ENCODE measurements around the gene MSANTD3.

The MSANTD3 gene

DNA sequence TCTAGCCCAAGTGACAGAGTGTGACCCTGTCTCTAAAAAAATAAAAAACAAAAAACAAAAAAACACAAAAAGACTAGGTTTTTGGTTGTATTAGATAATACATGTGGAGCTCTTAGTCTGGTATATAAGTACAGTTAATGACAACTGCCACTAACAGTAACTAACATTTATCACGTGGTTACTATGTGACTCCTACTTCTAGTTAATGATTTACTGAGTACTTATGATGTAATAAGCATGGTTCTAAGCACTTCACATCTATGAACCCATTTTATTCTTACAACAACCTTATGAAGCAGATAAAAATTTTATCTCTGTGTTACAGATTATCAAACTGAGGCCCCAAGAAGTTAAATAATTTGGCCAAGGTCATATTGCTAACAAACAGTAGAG lies 39.9 kb downstream of the MSANTD3 start:
- no peak for DNase-seq

DNA sequence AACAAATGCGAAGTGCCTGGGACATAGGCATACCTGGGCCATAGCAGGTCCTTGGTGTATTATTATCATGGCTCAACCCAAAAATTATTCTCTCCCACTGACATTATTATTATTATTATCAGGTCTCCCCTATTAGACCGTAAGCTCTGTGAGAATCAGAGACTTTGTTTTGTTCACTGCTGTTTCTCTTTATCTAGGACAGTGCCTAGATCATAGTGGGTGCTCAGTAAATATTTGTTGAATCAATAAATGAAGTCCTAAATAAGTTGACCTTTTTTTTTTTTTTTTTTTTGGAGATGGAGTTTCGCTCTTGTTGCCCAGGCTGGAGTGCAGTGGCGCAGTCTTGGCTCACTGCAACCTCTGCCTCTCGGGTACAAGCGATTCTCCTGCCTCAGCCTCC lies 41.1 kb downstream of the MSANTD3 start:
- DNase-seq, result no peak

DNA sequence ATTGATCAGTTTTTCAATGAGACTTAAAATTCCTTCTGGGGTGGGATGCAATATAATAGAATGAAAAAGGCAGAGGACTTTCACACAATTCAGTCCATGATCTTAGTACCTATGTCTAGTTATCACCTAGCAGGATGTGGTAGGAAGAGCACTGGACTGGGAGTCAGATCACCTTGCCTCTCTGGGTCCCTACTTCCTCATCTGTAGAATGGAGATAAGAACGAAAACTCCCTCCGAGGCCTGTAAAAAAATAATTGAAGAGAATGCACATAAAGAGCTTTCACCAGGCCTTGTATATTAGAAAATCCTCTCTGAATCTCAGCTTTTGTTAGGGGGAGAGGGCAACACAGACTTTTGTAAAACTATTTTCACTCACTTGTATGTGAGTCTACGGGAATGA lies 45.3 kb downstream of the MSANTD3 start:
- no peak for DNase-seq

DNA sequence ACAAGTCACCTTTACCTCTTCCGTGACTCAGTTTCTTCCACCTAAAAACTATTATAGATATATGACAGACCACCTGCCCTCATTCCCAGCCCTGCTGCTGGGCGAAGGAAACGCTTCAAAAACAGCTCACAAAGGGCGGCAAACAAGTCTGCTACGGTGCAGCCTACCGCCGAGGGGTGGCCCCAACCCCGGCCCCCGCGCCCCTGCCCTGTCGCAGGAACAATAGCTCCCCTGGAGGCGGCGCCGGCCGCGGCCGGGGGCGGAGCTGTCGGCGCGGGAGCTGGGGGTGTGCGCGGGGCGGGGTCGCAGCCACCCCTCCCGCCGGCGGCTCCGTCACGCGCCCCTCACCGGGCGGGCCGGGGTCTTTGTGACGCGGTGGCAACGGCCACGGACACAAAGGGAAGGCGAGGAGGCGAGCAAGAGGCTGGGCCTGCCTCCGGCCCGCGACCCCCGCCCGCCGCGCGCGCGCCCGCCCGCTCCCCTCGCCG lies 45.9 kb downstream of the MSANTD3 start, which contains the start of gene TMEFF1:
TMEFF1 (plus strand) TSS at position 362 of the 488 bp plus-strand sequence. CDS start 396 bp downstream, outside the sequence.
- DNase-seq, result peak; percentile 40 to 77

DNA sequence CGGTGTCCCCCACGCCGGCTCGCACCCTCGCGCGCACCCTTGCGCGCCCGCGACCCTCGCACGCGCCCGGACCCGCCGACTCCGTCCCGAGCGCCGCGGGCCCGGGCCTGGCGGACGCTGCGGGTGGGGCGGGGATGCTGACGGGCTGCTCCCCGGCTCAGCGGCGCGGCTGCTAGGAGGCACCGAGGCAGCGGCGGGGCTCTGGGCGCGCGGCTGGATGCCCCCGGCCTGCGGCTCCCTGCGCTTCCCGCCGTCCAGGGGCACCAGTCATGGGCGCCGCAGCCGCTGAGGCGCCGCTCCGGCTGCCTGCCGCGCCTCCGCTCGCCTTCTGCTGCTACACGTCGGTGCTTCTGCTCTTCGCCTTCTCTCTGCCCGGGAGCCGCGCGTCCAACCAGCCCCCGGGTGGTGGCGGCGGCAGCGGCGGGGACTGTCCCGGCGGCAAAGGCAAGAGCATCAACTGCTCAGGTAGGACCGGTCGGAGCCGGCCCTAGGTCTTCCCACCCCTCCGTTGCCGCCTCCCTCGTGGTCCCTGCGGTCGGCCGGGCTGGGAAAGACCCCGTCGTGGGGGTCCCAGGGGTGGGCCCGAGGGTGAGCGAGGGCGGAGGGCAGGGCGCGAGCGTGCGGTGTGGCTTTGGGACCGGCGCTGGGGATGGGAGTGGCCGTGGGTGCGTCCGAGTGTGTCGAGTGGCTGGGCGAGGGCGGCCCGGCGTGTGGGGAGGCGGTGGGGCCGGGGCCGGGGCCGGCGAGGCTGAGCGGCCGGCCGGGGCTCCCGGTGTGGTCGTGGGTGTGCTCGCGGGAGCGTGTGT lies 46.5 kb downstream of the MSANTD3 start:
- DNase-seq, result peak; percentile 44 to 62

DNA sequence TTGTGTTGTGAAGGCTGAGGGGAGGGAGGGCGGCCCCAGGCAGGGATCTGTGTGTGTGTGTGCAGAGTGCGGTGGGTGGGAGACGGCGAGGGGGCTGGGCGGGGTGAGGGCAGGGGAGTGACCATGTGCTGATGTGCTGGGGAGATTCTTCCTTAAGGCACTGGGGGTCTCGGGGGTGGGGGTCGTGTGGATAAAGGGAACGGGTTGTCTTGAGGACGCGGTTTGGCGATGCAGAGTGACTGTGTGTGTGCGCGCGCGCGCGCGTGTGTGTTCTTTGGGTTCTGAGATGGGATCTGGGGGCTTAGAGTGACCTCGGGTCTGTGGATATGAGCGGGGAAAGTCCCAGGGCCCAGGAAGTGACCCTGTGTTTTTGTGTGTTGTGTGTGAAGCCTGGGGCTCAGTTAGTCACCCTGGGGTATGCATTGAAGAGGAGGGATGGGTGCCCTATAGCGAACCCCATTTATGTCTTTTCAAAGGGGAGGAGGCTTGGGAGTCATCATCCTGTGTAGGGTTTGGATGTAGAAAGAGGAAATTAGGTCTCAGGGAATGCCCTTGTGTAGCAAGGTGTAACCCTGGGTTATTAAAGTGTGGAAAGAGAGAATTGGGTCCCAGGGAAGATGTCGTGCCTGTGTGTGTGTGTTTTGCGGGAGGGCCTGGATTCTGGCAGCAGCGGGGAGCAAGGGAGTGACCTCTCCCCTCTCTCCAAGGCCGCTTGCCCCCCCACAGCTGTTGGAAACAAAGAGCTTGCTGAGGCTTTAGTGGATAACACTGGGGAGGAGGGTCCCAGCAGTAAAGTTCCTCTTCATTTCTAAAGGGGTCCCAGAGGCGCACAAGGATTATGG lies 47.4 kb downstream of the MSANTD3 start:
- DNase-seq, result peak in 1 of 2 experiments; percentile 49

DNA sequence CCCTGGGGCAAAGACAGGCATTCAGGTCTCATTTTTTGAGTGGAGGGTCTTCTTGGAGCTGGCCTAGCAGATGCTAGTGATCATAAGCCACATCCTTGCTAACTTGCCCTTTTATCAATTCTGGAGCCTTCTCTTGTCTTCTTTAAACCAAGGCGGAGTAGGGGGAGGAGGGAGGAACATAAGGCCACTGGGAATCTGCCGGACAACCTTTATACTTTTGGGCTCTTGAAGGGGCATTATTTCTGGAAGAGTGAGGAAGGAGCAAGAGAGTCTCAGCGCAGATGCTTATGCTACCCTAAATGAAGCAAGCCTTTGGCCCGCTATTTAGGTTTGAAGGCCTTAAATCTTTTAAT lies 48.0 kb downstream of the MSANTD3 start:
- DNase-seq, result peak in 1 of 2 experiments; percentile 34

DNA sequence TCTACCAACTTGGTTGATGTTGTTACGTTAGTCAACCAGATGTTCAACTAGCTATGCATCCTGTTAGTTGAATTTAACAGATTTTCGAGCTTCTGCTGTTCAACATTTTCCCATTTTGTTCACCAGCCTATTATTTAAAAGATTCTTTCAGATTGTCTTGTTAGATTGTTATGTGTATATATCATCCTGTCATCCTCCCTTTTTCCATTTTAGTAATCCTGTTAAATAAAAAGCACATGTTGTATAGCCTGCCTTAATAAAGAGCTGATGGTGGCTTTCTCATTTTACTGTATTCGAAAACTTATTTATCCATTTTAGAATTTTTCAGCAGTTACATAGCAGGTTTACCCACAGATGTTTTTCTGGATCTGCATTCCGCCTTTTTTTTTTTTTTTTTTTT lies 50.3 kb downstream of the MSANTD3 start:
- DNase-seq, result no peak

DNA sequence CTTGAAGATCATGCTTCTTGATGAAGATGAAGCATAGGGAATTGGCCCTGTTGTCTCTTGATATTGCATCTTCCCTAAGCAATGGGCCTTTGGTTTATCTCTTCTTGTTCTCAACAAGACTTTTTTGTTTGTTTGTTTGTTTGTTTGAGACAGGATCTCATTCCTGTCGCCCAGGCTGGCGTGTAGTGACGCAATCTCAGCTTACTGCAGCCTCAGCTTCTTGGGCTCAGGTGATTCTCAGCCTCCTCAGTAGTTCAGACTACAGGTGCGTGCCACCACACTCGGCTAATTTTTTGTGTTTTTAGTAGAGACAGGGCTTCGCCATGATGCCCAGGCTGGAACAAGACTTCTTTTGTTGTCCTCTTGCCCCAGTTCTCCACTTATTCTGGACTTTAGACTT lies 51.2 kb downstream of the MSANTD3 start:
- DNase-seq, result no peak

DNA sequence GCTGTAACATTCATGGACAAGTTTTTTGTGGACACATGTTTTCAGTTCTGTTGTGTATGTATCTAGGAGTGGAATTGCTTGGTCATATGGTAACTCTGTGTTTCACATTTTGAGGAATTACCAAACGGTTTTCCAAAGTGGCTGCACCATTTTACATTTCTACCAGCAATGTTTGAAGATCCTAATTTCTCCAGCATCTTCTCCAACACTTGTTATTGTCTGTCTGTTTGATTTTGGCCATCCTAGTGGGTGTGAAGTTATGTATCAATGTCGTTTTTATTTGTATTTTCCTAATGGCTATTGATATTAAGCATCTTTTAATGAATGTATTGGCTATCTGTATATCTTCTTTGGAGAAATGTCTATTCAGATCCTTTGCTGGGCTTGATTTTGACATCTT lies 52.9 kb downstream of the MSANTD3 start:
- DNase-seq, result no peak

DNA sequence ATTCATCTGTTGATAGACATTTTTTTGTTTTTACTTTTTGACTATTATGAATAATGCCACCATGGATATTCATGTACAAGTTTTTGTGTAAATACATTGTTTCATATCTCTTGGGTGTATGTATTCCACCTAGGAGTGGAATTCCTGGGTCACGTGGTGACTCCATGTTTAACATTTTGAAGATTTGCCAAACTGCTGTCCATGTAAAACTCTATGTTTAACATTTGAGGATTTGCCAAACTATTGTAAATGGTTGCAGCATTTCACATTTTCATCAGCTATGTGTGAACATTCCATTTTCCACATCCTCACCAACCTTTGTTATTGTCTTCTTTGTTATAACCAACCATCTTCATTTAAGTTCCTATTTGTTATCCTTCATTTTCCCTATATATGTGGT lies 58.3 kb downstream of the MSANTD3 start:
- no peak for DNase-seq

DNA sequence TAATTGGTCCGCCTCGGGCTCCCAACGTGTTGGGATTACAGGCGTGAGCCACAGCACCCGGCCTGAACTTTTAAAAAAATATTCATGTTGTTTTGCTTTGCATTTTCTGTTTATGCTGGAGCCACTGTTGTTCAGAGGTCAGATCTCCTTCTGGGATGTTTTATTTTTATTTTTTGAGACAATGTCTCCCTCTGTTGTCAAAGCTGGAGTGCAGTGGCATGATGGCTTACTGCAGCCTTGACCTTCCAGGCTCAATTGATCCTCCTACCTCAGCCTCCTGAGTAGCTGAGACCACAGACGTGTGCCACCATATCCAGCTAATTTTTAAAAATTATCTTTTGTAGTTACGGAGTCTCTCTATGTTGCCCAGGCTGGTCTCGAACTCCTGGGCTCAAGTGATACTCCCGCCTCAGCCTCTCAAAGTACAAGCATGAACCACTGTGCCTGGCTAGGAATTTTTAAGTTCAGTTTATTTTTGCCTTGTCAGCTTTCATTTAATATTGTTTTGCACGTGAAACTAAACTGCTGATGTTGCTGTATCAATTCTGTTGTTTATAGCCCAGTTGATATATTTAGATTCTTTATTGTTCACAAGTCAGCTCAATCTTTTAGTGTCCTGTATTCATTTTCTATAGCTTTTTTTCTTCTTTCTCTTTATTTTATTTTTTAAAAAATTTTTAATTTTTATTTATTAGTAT lies 59.7 kb downstream of the MSANTD3 start:
- DNase-seq, result no peak

DNA sequence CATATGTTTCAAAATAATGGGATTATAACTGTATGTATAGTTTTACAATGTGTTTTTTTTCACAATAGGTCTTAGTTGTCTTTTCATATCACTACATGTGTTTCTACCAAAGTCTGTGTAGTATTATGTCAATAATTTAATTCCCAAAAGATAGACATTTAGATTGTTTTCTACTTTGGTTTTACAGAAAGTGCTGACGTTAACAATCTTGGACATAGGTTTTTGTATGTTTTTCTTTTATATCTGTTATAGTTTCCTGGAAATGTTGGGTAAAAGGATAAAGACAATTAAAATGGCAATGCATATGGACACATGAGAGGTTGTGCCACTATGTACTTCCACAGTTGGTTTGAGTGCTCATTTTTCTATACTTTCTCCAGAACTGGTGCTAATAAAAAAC lies 61.2 kb downstream of the MSANTD3 start:
- DNase-seq, result no peak

DNA sequence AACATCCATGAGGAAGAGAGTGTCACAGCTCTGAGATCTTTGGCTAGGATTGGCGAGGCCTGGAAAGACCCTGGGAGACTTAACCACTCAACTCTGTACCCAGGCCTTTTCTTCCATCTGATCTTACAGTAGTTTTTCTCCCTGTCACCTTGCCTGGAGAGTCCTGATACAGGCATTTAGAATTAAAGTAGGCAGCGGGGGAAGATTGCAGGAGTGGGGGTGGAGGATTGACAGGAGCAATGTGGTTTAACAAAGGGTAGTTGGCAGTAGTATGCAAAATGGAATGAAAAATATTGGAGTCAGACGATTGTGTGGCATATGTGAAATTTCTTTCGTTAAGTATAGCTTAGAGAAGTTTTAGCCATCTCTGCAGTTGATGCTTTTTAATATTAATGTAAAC lies 62.9 kb downstream of the MSANTD3 start:
- DNase-seq, result no peak

DNA sequence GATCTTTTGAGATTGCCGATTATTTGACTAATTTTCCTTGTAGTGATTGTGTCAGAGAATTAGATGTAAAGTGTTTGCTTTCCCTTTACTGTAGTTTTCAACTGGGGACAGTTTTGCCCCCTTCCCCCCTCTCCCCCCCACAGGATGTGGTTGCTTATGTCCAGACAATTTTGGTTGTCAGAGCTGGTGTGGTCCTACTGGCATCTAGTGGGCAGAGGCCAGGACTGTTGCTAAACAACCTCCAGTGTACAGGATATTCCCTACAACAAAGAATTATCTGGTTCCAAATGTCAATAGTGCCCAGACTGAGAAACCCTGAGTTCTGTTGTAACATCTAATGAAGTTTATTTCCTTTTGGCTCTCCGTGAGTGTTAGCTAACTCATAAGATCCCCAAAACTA lies 66.0 kb downstream of the MSANTD3 start:
- no peak for DNase-seq

DNA sequence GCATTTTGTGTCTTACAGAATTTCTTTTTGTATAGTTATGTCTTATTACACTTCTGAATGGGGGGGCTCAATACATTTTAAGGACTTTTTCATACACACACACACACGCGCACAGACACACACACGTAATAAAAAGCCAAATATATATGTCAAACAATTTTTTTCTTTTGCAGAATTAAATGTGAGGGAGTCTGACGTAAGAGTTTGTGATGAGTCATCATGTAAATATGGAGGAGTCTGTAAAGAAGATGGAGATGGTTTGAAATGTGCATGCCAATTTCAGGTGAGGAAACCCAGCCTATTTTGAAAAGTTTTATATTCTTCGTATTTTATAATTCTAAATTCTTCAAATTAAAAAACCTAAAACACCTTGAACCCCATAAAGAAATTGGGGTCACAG lies 71.6 kb downstream of the MSANTD3 start:
- DNase-seq, result no peak

DNA sequence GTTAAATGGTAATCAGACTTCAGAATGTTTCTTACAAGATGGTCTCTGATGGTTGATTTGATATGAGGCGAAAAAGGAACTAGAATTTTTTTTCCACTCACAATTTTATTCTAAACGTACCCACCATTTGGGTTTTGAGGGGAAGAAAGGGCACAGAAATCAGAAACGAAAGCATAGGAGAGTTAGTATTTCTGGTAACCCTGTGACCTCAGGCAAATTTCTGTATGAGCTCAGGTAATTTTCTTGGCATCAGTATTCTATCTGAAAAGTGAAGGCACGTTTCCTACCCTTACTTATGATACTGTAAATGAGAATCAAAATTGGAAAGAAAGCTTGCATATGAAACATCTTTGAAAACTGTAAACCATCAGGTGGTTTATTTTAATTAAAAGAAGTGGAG lies 72.5 kb downstream of the MSANTD3 start:
- no peak for DNase-seq

DNA sequence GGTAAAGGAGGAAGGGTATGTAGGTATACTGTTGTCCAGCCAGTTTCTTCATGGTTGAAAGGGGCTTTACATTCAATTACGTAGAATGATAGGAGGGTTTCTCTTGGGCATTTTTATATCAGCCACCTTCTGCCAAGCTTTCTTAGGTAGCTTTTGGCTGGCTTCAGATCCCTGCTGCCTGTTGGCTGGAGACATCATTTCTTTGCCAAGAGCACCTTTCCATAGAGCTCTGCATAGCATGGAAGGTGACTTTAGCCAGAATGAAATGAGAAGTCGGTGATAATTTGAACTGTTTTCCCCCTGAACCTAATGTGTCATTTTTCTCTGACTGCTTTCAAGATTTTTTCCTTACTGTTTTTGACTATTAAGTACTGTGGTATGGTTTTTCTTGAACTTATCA lies 72.9 kb downstream of the MSANTD3 start:
- no peak for DNase-seq
